Measurements from ENCODE around the gene CYFIP2.

The CYFIP2 gene

GRCh38 chr5:157359356-157360055, 93.6 kb downstream of the CYFIP2 start:
- H3K4me3 ChIP-seq (ENCODE audit: low read depth, low read length): no peak overlapping the region
- no peak for TF ChIP-seq CTCF (IDR thresholded peaks at IDR 0.05; ENCODE audit: low read depth, low read length)

GRCh38 chr5:157362012-157362411, 96.1 kb downstream of the CYFIP2 start:
- no peak overlapping the region for H3K4me3 ChIP-seq (ENCODE audit: low read depth, low read length)
- no peak for TF ChIP-seq CTCF (IDR thresholded peaks at IDR 0.05; ENCODE audit: low read depth, low read length)

- no peak for TF ChIP-seq CTCF (IDR thresholded peaks at IDR 0.05; ENCODE audit: low read depth, low read length)
Observed at GRCh38 chr5:157362502-157362901, 96.6 kb downstream of the CYFIP2 start.

GRCh38 chr5:157362982-157363381, 97.1 kb downstream of the CYFIP2 start:
- no peak for TF ChIP-seq CTCF (IDR thresholded peaks at IDR 0.05; ENCODE audit: low read depth, low read length)
- no peak overlapping the region for H3K4me3 ChIP-seq (ENCODE audit: low read depth, low read length)

More at GRCh38 chr5:157362502-157362901, 96.6 kb downstream of the CYFIP2 start:
- no peak overlapping the region for H3K4me3 ChIP-seq (ENCODE audit: low read depth, low read length)

- no peak for TF ChIP-seq CTCF (IDR thresholded peaks at IDR 0.05; ENCODE audit: low read depth, low read length)
Observed at GRCh38 chr5:157365732-157366131, 99.8 kb downstream of the CYFIP2 start.

GRCh38 chr5:157366741-157367674, 101.1 kb downstream of the CYFIP2 start:
- TF ChIP-seq CTCF (IDR thresholded peaks at IDR 0.05; ENCODE audit: low read depth, low read length): peak; percentile 72
- H3K4me3 ChIP-seq (ENCODE audit: low read depth, low read length): no peak overlapping the region

More at GRCh38 chr5:157365732-157366131, 99.8 kb downstream of the CYFIP2 start:
- H3K4me3 ChIP-seq (ENCODE audit: low read depth, low read length): no peak overlapping the region

- no peak overlapping the region for H3K4me3 ChIP-seq (ENCODE audit: low read depth, low read length)
- no peak for TF ChIP-seq CTCF (IDR thresholded peaks at IDR 0.05; ENCODE audit: low read depth, low read length)
Observed at GRCh38 chr5:157369507-157369906, 103.6 kb downstream of the CYFIP2 start.
